SW 1271 (cell line): ENCODE measurements around the gene FAM234B.

ENCODE experiments used
- DNase-seq, 2 experiments: peaks; one replicate each; lab custom pipeline; 2025; lab: John Stamatoyannopoulos, UW

FAM234B gene

GRCh38 chr12:13093191-13093847, 49.1 kb downstream of the FAM234B start:
- peak in 1 of 2 experiments; percentile 31 for DNase-seq

DNA sequence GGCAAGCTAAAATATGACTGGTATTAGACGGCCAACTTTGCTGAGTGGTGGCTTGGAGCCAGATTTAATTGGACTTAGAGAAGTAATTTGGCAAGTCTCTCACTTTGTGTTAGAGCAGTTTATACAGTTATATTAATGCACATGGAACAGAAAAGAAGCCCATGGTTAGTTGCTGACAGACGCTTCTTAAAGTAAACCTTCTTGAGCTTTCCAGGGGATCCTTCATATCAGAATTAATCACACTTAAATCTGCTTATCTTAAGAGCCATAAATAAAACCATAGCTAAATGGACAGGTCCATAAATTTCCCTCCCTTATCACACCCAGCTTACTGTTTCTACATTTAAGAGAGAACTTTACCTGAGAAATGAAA, 49.7 kb downstream of the FAM234B start:
- DNase-seq, result no peak

DNA sequence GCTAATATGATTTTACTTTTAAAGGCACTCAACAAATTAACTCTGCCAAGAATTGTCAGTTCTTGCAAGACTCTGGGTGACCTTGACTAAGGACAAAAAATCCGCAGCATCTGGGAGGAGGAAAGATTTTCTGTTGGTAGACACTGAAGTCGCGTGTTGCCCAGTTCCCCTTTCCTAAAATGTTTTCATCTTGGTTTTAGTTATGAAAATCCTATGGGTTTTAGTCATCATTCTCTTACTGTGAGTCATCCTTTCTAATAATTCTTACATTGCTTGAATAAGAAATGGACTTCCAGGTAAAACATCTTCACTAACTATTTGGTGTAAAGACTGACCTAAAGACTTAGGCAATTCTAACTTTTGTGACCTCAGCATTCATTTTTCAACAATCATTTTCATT, 50.2 kb downstream of the FAM234B start:
- peak in 1 of 2 experiments; percentile 76 for DNase-seq

GRCh38 chr12:13095266-13095995, 51.2 kb downstream of the FAM234B start:
- DNase-seq, result no peak

GRCh38 chr12:13097491-13098011, 53.4 kb downstream of the FAM234B start:
- DNase-seq, result no peak

DNA sequence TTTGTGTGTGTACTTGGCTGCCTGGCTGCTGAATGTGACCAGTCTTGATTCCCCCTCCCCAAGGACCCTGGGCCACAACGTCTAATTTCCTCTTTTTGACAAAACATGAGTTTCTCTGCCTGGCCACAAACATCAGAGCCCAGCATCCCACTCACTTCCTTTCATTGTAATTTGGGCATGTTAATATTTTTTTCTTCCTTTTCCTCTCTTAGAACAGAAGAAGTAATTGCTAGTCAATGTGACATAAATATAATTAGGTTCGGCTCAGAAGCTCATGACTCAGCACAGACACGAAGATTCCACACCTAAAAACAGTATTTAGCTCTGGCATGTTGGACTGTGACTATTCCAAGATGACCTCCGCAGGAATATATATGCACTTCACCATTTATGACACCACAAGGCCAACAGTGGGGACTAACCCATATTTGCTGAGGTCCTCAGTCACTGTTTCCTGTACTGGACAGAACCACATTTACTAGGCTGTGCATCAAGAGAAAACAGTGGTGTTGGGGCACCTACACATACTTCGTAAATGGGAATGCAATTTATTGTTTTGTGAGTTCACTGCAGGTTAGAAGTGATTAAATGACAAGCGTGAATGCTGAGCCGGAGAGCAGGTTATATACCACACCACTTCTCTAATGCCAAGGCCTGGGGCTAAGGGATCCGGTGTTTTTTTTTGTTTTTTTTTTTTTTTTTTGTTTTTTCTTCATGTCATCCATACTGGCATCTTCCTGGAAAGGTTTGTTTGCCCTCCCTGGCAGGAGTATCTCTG, 55.1 kb downstream of the FAM234B start:
- DNase-seq, result no peak

DNA sequence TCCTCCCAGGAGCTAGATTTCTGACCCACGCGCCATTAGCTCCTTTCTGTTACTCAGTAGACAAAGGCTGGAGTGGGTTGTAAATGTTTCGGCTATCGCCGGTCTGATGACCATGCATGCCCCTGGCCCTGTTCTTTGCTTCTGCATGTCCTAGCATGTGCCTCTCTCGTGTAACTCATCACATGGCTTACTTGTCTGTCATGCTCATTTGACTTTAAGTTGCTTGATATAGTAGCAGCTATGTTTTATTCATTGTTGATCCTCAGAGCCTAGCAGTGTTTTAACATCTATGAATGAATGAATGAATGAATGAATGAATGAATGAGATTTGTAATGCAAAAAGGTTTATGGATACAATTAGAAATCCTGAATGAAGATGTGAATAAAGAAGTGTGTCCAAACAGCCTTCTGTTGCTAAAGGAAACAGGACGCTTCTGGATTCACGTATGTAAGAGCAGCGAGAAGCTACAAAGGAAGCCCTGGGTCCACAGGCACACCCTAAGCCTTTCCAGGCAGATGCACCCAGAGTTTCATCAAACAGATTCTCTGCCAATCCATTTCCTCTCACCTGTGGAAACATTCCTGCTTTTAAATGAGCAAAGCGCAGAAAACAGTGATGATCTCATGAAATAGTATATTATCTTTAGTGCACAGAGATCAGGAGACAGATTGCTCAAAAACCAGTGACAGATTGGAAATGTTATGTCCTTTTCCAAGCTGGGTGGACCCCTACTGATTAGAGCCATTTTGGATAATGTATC, 55.8 kb downstream of the FAM234B start:
- peak in 1 of 2 experiments; percentile 44 for DNase-seq

GRCh38 chr12:13100605-13100881, 56.4 kb downstream of the FAM234B start:
- no peak for DNase-seq

GRCh38 chr12:13100882-13101769, 56.9 kb downstream of the FAM234B start:
- DNase-seq, result peak; percentile 89 to 95

- peak in 1 of 2 experiments; percentile 29 for DNase-seq
Observed at GRCh38 chr12:13101821-13102375, 57.7 kb downstream of the FAM234B start.

DNA sequence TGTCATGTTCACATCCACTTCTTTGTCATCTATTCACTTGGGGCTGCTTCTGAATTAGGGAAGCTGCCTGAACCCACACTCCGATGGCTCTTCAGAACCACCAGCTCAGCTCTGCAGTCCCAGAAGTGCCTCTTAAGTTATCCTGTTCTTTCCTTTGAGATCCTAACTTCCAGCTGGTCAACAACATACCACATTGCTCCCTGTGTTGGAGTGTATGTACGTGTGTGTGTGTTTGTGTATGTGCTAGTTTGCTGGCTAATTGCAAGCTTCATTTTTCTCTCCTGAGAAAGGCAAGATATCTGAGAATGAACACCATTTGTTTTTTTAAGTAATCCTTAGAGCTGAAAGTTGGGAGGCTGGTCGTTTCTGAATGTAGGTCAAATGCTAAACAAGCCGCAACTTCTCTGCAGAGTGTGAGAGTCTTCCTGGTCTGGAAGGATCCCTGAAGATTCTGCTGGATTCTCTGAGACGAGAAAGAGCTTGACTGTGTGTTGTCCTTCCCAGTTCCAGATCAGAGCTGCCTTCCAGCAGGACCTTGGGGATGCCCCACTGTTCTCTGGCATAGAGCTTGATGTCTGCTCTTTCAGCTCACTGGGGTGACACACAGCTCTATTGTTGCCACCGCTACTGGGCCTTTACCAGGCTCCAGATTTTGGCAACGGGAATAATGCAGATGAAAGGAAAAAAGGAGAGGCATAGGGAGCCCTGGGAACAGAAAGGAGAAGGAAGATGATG, 58.4 kb downstream of the FAM234B start:
- DNase-seq, result no peak

DNA sequence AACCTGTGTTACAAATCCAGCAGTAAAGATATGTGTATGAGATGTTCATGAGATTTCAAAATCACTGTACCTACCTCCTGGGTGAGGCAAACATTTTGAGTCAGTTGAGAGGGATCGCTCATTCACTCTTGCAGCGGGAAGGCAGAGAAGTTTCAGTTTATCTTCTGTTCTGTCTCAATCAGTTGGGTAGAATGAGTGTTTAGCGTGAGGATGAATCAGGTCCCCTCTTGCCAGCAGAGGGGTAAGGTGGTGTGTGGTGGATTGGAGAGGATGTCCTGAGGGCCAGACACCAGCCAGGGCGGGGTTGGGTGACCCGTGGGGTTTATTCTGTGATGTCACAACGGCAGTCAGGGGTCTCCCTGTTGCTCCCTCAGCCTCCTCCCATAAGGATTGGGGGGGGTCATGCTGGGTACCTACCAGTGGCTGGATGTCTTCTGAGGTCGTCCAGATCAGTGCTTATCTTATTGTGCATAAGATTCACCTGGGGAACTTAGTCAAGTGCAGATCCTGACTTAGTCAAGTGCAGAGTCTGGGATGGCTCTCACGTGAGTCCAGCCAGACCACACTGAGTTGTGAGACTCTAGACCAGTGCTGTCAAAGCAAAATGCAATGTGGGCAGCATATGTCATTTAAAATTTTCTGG, 59.3 kb downstream of the FAM234B start, which contains the start of gene GSG1:
Gene GSG1 (minus strand): TSS at position 277 of the 643 bp plus-strand sequence. CDS start 155 bp downstream, at position 122.
- no peak for DNase-seq

GRCh38 chr12:13104409-13104808, 60.2 kb downstream of the FAM234B start:
- no peak for DNase-seq

DNA sequence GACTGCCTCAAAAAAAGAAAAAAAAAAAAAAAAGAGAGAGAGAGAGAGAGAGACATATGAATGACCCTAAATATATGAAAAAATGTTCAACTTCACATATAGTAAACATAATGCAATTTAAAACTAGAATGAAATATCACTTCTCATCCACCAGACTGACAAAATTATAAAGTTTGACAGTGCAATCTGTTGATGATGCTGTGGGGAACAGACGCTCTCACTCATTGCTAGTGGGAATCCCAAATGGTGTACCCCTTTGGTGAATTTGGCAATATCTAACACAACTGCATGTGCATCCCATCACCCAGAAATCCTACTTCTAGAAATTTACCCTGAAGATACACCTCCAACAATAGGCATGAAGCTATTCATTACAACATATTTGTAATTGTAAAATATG, 61.6 kb downstream of the FAM234B start:
- no peak for DNase-seq

- no peak for DNase-seq
Observed at GRCh38 chr12:13106666-13107065, 62.5 kb downstream of the FAM234B start.

GRCh38 chr12:13112968-13113367, 68.8 kb downstream of the FAM234B start:
- no peak for DNase-seq

GRCh38 chr12:13114251-13115052, 70.3 kb downstream of the FAM234B start:
- DNase-seq, result no peak

DNA sequence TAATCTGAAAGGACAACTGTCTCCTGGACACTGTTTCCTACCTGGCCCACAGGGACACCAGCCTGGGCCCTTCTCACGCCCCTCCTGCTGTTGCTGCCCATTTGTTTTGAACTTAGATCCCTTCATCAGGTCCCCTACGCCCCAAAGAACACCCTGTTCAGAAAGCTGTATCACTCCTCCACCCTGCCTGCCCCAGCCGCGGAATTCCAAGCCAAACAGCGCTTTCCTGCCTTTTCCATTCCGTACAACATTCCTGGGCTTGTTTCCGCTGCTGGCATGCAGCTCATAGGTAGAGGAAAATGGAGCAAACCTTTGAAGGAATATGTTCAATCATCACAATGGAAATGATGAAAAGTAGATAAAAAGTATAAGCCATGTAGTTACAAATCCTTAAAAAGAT, 72.1 kb downstream of the FAM234B start:
- DNase-seq, result no peak

- DNase-seq, result no peak
Observed at GRCh38 chr12:13117029-13117428, 72.8 kb downstream of the FAM234B start.
